ENCODE results near the gene USB1. TPM values are rescaled to one million over a fixed set of nuclear protein-coding genes. Genes with fewer than 3 reads are reported as not detected.

Gene USB1
- total RNA-seq, 3 donors from 2014 or later (not counting 1 experiment from before 2014, with no cell fraction given), result 64.7 to 86.0 (median 84.8) TPM

- Mint-ChIP-seq H3K36me3 (no peaks in the 10 kb centered on the region), H3K9me3 (no peaks in the 10 kb centered on the region), H3K27me3 (ENCODE audit: low read depth in 2 of 2) (no peaks in the 10 kb centered on the region), H3K4me3 (no peak overlapping the region), H3K27ac (no peak overlapping the region), H3K4me1 (no peaks in the 10 kb centered on the region)
- no peaks in the 10 kb centered on the region for H3K4me1 ChIP-seq (ENCODE audit: control insufficient read depth, insufficient read depth, low read length)
- H3K9me3 ChIP-seq (ENCODE audit: control insufficient read depth, insufficient read depth, low read length), result no peaks in the 10 kb centered on the region
- intact Hi-C loops (cut with micrococcal nuclease), result no loop called here
- H3K36me3 ChIP-seq (ENCODE audit: control insufficient read depth, insufficient read depth, low read length), result no peaks in the 10 kb centered on the region
- no peak overlapping the region for H3K4me3 ChIP-seq (ENCODE audit: low read length)
- DNase-seq, result no peak
- H3K27ac ChIP-seq (ENCODE audit: low read length), result no peak overlapping the region
- WGBS (ENCODE audit: insufficient coverage), result 86% methylated on average over 7 of the region's 10 CpGs
- ATAC-seq, result no peak
- TF ChIP-seq CTCF (IDR thresholded peaks at IDR 0.05), result no peak
- no peaks in the 10 kb centered on the region for H3K27me3 ChIP-seq (ENCODE audit: control insufficient read depth, insufficient read depth, low read length)
Measured at GRCh38 chr16:57960310-57960709, 40.9 kb upstream of the USB1 start.

GRCh38 chr16:57960826-57961472, 40.3 kb upstream of the USB1 start:
- Mint-ChIP-seq H3K36me3 (no peaks in the 10 kb centered on the region), H3K27me3 (ENCODE audit: low read depth in 2 of 2) (no peaks in the 10 kb centered on the region), H3K4me3 (no peak overlapping the region), H3K27ac (no peak overlapping the region), H3K4me1 (no peaks in the 10 kb centered on the region), H3K9me3 (no peaks in the 10 kb centered on the region)
- no peaks in the 10 kb centered on the region for H3K36me3 ChIP-seq (ENCODE audit: control insufficient read depth, insufficient read depth, low read length)
- DNase-seq (no peak), ATAC-seq (no peak)
- no peak for TF ChIP-seq CTCF (IDR thresholded peaks at IDR 0.05)
- H3K9me3 ChIP-seq (ENCODE audit: control insufficient read depth, insufficient read depth, low read length), result no peaks in the 10 kb centered on the region
- intact Hi-C loops (cut with micrococcal nuclease), result no loop called here
- H3K27ac ChIP-seq (ENCODE audit: low read length), result no peak overlapping the region
- no peak overlapping the region for H3K4me3 ChIP-seq (ENCODE audit: low read length)
- no peaks in the 10 kb centered on the region for H3K27me3 ChIP-seq (ENCODE audit: control insufficient read depth, insufficient read depth, low read length)
- H3K4me1 ChIP-seq (ENCODE audit: control insufficient read depth, insufficient read depth, low read length), result no peaks in the 10 kb centered on the region
- WGBS (ENCODE audit: insufficient coverage), result 90% methylated on average over 7 of the region's 7 CpGs

- intact Hi-C loops (cut with micrococcal nuclease), result no loop called here
- H3K9me3 Mint-ChIP-seq, result no peaks in the 10 kb centered on the region
- Histone ChIP-seq H3K9me3 (ENCODE audit: control insufficient read depth, insufficient read depth, low read length) (no peaks in the 10 kb centered on the region), H3K4me1 (ENCODE audit: control insufficient read depth, insufficient read depth, low read length) (no peaks in the 10 kb centered on the region), H3K27ac (ENCODE audit: low read length) (no peak overlapping the region), H3K4me3 (ENCODE audit: low read length) (no peak overlapping the region), H3K27me3 (ENCODE audit: control insufficient read depth, insufficient read depth, low read length) (no peaks in the 10 kb centered on the region), H3K36me3 (ENCODE audit: control insufficient read depth, insufficient read depth, low read length) (no peaks in the 10 kb centered on the region)
- no peak for TF ChIP-seq CTCF (IDR thresholded peaks at IDR 0.05)
- no peaks in the 10 kb centered on the region for H3K27me3 Mint-ChIP-seq (ENCODE audit: low read depth in 2 of 2)
- no peak for ATAC-seq
- DNase-seq, result no peak
- no peaks in the 10 kb centered on the region for H3K36me3 Mint-ChIP-seq
- H3K4me3 Mint-ChIP-seq, result no peak overlapping the region
- H3K27ac Mint-ChIP-seq, result no peak overlapping the region
- 56% methylated on average over 2 of the region's 2 CpGs for WGBS (ENCODE audit: insufficient coverage)
- no peaks in the 10 kb centered on the region for H3K4me1 Mint-ChIP-seq
Measured at GRCh38 chr16:57961538-57961937, 39.7 kb upstream of the USB1 start.

GRCh38 chr16:57962046-57962445, 39.2 kb upstream of the USB1 start:
- H3K4me1 Mint-ChIP-seq, result no peaks in the 10 kb centered on the region
- H3K9me3 ChIP-seq (ENCODE audit: control insufficient read depth, insufficient read depth, low read length), result no peaks in the 10 kb centered on the region

More at GRCh38 chr16:57962046-57962445, 39.2 kb upstream of the USB1 start:
- Histone ChIP-seq H3K27ac (ENCODE audit: low read length) (no peak overlapping the region), H3K36me3 (ENCODE audit: control insufficient read depth, insufficient read depth, low read length) (no peaks in the 10 kb centered on the region), H3K4me1 (ENCODE audit: control insufficient read depth, insufficient read depth, low read length) (no peaks in the 10 kb centered on the region), H3K4me3 (ENCODE audit: low read length) (no peak overlapping the region), H3K27me3 (ENCODE audit: control insufficient read depth, insufficient read depth, low read length) (no peaks in the 10 kb centered on the region)
- no peak for DNase-seq
- Mint-ChIP-seq H3K4me3 (no peak overlapping the region), H3K36me3 (no peaks in the 10 kb centered on the region), H3K9me3 (no peaks in the 10 kb centered on the region), H3K27ac (no peak overlapping the region), H3K27me3 (ENCODE audit: low read depth in 2 of 2) (no peaks in the 10 kb centered on the region)
- no peak for ATAC-seq
- WGBS (ENCODE audit: insufficient coverage), result 72% methylated on average over 5 of the region's 5 CpGs
- TF ChIP-seq CTCF (IDR thresholded peaks at IDR 0.05), result no peak
- intact Hi-C loops (cut with micrococcal nuclease), result no loop called here
